ENCODE data around the gene PCNP.

DNA sequence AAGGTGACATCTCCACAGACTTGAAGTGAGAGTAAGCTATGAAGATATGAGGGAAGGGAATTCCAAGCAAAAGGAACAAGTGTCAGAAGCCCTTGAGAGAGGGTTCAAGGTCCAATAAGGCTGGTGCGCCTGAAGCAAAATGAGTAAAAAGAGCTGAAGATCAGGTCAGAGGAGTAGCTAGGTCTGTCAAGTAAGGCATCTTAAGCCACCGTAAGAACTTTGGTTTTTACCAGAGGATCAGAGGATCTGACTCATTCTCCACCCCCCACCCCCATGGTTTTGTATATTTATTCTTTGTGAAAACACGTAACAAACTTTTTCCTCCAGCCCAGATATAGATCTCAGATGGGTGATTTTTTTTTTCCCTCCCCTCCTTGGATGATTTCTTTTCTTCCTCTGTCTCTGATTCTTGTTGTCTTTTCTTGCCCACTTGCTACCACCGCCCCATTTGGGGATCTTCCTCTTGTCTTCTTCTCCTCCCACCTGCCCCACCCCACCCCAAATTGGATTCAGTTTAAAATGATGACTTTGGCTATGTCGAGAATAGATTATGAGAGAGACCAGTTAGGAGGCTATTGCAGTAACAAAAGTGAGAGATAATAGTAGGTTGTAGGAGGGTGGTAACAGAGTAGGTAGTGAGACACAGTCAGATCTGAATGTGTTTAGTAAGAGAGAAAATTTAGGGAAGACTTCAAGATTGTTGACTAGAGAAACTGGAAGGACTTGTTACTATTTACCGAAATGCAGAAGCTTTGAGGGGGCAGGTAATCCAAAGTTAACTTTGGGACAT, 6.3 kb upstream of the PCNP start:
- TF ChIP-seq POLR2A (IDR thresholded peaks at IDR 0.05; ENCODE audit: low read depth, low read length) (no peak), POLR2AphosphoS5 (IDR thresholded peaks at IDR 0.05; ENCODE audit: low read depth, low read length) (no peak), TAF1 (IDR thresholded peaks at IDR 0.05; ENCODE audit: borderline replicate concordance, low read depth, low read length) (no peak)
